ENCODE data around the gene PLCXD1. TPM values are rescaled to one million over a fixed set of nuclear protein-coding genes. Genes with fewer than 3 reads are reported as not detected.
"Not testable (repeated sequence)": the region's sequence is repeated elsewhere in the genome, so short reads cannot be mapped to it uniquely, and the experiment has no call there.

The PLCXD1 gene, protein sequence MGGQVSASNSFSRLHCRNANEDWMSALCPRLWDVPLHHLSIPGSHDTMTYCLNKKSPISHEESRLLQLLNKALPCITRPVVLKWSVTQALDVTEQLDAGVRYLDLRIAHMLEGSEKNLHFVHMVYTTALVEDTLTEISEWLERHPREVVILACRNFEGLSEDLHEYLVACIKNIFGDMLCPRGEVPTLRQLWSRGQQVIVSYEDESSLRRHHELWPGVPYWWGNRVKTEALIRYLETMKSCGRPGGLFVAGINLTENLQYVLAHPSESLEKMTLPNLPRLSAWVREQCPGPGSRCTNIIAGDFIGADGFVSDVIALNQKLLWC
- total RNA-seq (2014; rRNA removed; shearing (Covaris generic)), result 3.4 and 14.0 TPM in 2 replicates

DNA sequence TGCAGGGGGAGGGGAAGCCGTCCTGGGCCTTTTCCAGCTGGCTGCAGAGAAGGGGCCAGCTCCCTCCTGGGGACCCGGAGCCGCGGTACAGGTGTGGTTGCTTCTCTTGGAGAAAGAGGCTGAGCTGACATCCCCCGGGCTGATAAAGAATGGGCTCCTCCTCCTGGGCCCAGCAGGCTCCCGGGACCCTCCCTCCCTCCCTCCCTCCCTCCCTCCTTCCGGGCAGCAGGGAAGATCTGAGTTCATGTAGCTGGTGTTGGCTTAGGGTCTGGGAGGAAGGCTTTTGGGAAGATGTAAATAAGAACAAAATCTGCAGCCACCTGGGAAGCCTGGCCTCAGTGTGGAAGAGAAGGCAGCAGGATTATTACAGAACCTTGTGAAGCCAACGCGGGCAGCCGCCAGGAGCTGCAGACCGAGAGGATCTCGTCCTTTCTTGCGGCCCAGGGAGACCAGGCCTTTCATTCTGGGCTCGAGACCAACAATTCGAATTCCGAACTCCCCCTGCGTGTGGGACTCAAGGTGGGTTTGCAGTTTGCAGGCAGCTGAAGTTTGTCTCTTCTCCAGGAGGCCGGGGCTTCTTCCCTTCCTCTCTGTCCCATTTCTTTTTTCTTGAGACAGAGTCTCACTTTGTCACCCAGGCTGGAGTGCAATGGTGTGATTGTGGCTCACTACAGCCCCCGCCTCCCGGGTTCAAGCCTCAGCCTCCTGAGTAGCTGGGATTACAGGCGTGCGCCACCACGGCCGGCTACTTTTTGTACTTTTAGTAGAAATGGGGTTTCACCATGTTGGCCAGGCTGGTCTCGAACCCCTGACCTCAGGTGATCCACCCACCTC is at the start of gene PLCXD1:
TSS of gene PLCXD1 (plus strand) at position 216 of the 834 bp plus-strand sequence. CDS start 2,807 bp downstream, outside the sequence.
- DNase-seq (ENCODE audit: low read depth), result peak; percentile 56

DNA sequence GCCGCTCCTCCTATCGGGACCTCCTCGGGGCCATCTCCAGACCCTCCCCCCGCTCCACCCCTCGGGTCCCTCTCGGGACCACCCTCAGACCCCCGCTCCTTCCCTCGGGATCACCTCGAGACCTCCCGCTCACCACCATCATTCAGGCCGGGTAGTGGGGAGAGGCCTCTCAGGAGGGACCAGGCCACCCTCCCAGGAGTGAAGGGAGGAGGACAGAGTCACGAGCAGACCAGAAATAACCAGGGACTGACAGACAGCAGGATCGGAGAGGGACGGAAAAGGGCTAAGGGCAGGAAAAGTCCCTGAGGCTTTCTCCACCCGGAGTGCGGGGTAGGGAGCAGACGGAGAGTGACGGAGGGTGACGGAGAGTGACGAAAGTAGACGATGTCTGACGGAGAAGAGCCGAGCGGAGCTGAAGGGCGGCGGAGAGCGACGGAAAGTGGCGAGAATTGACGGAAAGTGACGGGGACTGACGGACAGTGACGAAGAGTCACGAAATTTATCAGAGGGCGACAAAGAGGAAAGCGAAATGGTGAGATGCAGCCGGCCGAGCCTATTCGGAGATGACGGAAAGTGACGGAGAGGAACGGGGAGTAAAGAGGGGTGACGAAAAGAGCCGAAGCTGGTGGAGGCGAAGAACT is 49.4 kb upstream of the PLCXD1 start:
- DNase-seq (ENCODE audit: low read depth), result not testable (repeated sequence)

DNA sequence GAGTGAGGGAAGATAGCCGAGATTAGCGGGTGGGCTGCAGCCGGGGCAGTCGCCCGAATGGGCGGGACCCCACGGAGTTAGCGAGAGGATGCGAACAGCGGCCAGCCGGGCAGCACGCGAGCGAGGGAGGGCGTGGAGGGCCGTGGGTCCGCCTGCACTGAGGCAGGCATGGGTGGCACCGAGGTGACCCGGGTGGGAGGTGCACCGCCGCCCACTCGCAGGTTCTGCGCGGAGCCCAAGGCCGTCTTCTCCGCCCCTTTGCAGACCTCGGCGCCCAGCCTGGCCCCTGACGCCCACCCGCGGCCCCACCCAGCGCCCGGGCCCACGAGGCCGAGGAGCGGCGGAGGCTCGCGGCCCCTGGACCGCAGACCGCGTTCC is 48.9 kb upstream of the PLCXD1 start:
- not testable (repeated sequence) for DNase-seq (ENCODE audit: low read depth)

DNA sequence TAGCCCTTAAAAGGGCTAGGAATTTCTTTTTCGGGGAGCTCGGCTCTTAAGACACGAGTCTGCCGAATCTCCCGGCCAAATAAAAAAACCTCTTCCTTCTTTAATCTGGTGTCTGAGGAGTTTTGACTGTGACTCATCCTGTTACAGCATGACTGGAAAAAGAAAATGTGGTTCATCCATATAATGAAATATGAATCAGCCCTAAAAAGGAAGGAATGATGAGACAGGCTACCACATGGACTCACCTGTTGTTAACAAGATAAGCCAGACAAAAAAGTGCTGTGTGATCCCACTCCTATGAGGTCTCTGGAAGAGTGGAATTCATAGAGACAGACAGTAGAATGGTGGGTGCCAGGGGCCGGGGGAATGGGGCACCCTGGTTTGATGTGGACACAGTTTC is 45.0 kb upstream of the PLCXD1 start:
- DNase-seq (ENCODE audit: low read depth), result not testable (repeated sequence)

DNA sequence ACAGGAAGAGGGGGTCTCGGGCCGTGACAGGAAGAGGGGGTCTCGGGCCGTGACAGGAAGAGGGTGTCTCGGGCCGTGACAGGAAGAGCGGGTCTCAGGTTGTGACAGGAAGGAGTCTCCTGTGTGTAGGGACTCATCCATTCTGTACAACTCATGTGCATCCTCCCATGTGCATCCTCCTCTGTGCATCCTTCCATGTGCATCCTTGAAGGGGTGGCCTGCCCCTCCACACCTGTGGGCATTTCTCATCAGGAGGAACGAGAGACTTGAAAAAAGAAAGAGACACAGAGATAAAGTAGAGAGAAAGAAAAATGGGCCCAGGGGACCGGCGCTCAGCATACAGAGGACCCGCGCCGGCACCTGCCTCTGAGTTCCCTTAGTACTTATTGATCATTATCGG is 30.2 kb upstream of the PLCXD1 start:
- no peak for DNase-seq (ENCODE audit: low read depth)

DNA sequence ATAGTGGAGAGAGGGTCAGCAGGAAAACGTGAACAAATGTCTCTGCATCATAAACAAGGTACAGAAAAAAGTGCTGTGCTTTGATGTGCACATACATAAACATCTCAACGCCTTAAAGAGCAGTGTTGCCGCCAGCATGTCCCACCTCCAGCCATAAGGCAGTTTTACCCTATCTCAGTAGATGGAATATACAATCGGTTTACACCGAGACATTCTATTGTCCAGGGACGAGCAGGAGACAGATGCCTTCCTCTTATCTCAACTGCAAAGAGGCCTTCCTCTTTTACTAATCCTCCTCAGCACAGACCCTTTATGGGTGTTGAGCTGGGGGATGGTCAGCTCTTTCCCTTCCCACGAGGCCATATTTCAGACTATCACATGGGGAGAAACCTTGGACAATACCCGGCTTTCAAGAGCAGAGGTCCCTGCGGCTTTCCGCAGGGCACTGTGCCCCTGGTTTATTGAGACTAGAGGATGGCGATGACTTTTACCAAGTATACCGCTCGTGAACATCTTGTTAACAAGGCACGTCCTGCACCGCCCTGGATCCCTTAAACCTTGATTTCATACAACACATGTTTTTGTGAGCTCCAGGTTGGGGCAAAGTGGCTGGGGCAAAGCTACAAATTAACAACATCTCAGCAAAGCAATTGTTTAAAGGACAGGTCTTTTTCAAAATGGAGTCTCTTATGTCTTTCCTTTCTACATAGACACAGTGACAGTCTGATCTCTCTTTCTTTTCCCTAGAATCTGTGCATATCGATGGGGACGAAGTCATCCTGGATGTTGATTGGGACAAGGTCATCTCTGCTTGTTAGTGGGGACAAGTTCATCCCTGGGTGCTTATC is 29.6 kb upstream of the PLCXD1 start:
- not testable (repeated sequence) for DNase-seq (ENCODE audit: low read depth)

DNA sequence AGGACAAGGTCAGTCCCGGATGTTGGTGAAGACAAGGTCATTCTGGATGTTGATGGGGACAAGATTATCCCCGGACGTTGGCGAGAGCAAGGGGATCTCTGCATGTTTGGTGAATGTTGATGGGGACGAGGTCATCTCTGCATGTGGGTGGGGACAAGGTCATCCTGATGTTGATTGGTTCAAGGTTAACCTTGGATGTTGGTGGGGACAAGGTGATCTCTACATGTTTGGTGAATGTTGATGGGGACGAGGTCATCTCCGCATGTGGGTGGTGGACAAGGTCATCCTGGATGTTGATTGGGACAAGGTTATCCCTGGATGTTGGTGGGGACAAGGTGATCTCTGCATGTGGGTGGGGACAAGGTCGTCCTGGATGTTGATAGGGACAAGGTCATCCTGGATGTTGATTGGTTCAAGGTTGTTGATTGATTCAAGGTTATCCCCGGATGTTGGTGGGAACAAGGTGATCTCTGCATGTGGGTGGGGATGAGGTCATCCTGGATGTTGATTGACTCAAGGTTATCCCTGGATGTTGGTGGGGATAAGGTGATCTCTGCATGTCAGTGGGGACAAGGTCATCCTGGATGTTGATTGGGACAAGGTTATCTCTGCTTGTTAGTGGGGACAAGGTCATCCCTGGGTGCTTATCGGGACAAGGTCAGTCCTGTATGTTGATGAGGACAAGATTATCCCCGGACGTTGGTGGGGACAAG is 28.8 kb upstream of the PLCXD1 start:
- no peak for DNase-seq (ENCODE audit: low read depth)

DNA sequence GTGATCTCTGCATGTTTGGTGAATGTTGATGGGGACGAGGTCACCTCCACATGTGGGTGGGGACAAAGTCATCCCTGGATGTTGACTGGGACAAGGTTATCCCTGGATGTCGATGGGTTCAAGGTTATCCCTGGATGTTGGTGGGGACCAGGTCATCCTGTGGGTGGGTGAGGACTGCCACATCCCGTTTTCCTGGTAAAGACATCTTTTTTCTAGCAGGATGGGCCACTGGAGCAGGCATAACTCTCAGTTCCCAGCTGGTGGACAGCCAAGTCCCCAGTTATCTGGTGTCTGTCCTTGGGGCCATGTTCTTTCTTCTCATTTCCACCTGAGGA is 28.3 kb upstream of the PLCXD1 start:
- DNase-seq (ENCODE audit: low read depth), result no peak

DNA sequence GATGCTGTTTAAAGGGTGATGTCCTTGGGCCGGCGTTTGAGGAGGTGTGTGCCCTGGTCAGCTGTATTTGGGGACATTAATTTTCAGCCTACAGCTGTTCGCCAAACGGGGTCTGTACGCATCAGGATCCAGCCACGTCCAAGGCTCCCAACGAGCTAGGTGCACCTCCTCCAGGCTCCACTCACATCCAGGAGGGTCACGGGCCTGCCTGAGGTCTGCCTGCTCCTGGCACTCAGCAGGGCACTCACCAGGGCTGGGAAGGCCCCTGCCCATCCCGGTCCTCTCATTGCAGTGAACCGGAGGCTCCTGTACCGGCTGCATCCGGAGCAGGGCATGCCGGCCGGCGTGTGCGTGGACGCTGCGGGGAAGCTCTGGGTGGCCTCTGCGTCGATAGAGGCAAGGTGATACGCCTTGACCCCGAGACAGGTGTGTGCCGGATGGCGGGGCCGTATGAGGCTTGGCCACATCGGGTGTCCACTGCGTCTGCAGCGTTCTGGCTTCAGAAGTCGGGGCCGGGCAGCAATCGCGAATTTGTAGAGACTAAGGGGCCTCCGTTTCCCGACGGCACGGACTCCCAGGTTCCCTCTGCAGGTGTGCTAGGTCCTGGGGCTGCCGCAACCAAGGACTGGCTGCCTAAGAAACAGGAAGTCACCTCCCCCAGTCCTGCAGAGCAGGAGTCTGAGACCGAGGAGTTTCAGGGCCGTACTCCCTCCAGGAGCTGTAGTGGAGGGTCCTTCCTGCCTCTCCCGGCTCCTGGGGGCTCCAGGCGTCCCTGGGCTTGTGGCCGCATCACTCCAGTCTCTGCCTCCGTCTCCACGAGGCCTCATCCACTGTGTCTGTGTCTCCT is 27.5 kb upstream of the PLCXD1 start:
- DNase-seq (ENCODE audit: low read depth), result no peak

DNA sequence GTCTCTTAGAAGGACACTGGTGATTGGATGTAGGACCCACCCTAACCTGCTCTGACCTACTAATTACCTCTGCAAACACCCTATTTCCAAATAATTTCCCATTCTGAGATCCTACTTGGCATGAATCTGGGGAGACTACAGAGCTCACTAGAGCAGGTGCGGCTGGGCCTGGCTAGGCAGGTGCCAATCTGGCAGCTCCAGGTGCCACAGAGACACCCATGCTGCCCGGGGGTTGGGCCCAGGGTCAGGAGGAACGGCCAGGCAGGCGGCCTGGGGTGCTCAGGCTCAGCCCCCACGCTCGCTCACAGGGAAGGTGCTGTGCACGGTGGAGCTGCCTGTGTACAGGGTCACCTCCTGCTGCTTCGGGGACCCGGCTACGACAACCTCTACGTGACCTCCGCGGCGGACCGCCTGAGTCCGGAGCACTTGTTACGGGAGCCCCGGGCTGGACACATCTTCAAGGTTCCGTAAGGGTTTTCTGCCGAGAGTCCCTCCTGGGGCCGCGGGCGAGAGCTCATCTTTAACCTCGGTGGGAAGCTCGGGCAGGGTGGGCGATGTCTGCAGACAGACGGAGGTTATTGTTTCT is 26.5 kb upstream of the PLCXD1 start:
- DNase-seq (ENCODE audit: low read depth), result no peak

DNA sequence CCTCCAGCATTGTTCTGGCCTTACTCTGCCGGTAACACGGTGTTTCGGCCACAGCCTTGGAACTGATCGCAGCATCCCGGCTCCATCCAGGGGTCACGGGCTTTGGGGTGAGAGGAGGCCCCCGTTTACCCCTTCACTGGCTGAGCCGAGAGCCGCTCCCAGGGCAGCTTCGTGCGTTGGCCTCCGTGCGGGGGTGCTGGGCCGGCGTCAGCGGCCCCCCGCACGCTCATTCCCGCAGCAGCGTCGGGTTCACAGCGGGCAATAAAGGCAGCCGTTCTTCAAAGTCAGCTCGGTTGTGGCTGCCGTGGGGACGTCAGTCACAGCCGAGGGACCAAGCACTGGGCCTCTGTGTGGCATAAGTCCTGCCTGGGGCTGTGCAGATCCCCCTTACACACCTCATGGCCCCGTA is 25.3 kb upstream of the PLCXD1 start:
- no peak for DNase-seq (ENCODE audit: low read depth)

DNA sequence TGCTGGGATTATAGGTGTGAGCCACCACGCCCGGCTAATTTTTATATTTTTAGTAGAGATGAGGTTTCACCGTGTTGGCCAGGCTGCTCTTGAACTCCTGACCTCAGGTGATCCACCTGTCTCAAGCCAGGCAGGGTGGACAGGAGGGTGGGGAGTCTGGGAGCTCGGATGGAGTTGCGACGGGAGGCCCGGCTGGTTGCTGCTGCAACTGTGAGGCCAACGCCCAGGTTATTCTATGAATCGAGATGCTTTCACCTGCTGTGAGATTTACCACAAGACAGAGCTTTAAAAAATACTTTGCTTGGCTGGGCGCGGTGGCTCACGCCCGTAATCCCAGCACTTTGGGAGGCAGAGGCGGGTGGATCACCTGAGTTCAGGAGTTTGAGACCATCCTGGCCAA is 24.1 kb upstream of the PLCXD1 start:
- not testable (repeated sequence) for DNase-seq (ENCODE audit: low read depth)

DNA sequence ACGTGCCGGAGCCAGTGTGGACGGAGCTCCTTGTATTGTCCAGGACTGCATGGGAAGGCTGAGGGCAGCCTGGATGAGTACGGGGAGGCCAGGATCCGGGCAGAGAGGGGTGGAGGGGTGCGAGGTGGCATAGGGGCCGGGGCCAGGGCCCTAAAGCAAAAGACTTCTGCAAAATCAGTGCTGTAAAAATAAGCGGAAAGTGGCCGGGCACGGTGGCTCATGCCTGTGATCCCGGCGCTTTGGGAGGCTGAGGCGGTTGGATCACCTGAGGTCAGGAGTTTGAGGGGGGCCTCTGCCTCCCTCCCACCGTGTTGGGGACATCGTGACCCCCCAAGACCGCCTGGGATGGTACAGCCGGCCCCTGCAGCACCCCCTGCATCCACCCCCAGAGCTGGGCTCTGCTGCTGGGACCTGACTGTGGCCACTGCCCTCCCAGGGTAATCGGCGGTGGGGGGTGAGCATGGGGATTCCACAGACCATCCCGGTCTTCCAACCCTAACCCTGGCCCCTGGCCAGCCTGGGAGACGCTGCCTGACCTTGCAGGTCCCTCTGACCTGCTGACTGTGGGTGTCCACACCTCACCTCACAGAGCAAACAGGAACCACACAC is 23.4 kb upstream of the PLCXD1 start:
- no peak for DNase-seq (ENCODE audit: low read depth)

DNA sequence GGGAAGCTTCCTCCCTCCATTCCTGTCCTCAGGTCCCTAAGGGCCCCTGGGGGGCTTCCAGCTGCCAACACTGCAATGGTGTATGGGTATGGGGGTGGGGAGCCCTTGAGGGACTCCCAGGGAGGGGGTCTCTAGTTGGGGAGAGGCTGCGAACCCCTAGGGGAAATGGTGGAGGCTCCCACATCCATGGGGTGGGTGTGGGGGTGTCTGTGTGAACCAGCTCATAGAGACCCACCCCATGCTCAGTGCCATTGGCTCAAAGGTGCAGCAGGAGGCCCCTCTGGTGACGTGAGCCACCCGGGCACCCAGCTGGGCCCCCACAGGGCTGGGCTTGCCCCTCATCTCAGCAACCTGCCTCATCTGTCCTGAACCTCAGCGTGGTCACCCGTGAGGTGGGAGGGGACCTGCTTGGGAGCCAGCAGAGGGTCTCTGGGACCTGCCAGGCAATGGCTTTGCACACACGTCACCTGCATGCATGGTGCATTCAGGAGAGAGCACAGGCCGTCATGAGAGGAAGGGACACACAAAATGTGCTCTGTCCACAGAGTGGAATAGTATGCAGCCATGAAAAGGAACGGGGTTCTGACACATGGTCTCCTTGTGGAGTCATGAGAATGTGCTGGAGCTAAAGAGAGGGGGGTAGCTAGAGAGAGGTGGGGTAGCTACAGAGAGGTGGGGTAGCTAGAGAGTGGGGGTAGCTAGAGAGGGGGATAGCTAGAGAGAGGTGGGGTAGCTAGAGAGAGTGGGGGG is 22.7 kb upstream of the PLCXD1 start:
- no peak for DNase-seq (ENCODE audit: low read depth)

DNA sequence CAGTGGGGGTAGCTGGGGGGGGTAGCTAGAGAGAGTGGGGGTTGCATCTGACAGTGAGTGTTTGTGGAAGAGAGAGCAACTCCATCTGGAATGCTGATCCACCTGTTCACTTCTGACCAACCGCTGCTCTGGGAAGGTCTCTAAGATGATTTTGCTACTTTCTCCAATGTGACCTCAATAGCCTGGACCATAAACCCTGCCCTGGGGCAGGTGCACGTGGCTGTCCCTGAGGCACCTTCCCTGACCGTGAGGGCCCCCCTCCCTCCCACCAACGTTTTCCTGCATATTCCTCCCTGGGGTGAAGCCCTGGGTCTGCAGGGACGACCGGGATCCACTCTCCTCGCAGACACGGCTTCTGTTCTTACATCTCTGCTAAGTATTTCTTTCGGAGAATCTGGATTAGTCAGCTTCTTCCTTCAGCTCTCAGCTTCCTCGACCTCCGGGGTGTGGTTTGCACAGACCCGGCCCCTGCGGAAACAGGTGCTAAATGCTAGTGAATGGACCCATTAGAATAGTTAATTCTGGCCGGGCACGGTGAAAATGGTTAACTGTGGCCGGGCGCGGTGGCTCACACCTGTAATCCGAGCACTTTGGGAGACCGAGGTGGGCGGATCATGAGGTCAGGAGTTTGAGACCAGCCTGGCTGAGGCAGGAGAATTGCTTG is 21.4 kb upstream of the PLCXD1 start:
- no peak for DNase-seq (ENCODE audit: low read depth)

DNA sequence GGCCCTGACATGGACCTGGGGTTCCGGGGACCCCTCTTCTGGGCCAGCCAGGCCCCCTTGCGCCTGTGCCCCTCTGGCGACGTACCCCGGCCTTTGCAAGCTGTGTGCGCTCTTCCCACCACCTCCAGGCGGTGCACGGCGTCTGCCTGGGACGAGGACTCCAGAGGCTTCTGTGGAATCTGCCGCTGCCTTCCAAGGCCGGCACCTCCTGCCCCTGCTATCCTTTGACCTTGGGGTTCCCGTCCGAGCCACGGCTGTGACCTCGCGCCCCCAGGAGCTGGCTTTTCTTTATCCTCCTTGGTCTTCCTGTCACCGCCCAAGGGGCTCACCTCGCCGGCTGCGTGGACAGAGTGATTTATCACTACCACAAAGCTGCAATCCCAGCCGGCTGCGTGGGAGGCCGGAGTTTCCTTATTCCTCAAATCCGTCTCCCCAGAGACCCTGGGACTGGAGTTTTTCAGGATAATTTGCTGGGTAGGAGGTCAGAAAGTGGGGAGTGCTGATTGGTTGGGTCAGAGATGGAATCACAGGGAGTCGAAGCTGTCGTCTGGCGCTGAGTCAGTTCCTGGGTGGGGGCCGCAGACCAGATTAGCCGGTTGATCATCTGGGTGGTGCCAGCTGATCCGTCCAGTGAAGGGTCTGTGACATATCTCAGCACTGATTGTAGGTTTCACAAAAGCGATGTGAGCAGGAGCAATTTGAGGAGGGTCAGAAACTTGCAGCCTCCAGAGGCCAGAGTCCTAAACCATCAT is 19.8 kb upstream of the PLCXD1 start:
- DNase-seq (ENCODE audit: low read depth), result no peak

DNA sequence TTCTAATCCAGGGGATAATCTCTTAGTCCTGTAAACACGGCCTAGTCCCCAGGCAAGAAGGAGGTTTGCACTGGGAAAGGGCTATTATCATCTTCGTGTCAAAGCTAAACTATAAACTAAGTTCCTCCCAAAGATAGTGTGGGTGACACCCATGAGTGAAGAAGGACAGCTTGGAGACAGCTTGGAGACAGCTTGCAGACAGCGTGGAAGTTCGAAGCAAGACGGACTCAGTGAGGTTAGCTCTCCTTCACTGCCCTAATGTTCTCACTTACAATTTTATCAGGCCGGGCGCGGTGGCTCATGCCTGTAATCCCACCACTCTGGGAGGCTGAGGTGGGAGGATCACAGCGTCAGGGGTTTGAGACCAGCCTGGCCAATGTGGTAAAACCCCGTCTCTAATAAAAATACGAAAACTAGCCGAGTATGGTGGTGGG is 19.2 kb upstream of the PLCXD1 start:
- no peak for DNase-seq (ENCODE audit: low read depth)
